ENCODE results near the gene RSBN1L.

GRCh38 chr7:77731716-77732115 lies 35.5 kb downstream of the RSBN1L start:
- TF ChIP-seq CTCF (IDR thresholded peaks at IDR 0.05; ENCODE audit: insufficient read depth, low read depth, low read length): no peak
- no peak for TF ChIP-seq EZH2 (IDR thresholded peaks at IDR 0.05; ENCODE audit: insufficient read depth, low read length)

All from astrocyte (in vitro differentiated cells and primary cell).